GM19455 (cell line): ENCODE measurements around the gene CHST9.
"Not testable (repeated sequence)": the region's sequence is repeated elsewhere in the genome, so short reads cannot be mapped to it uniquely, and the experiment has no call there.

Experiments
- ATAC-seq: cut with Tn5 transposase; IDR thresholded peaks from one replicate; pipeline ENCODE4 v1.9.1; 2021; ENCODE audit not compliant: unreplicated experiment

Gene CHST9, protein sequence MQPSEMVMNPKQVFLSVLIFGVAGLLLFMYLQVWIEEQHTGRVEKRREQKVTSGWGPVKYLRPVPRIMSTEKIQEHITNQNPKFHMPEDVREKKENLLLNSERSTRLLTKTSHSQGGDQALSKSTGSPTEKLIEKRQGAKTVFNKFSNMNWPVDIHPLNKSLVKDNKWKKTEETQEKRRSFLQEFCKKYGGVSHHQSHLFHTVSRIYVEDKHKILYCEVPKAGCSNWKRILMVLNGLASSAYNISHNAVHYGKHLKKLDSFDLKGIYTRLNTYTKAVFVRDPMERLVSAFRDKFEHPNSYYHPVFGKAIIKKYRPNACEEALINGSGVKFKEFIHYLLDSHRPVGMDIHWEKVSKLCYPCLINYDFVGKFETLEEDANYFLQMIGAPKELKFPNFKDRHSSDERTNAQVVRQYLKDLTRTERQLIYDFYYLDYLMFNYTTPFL

DNA sequence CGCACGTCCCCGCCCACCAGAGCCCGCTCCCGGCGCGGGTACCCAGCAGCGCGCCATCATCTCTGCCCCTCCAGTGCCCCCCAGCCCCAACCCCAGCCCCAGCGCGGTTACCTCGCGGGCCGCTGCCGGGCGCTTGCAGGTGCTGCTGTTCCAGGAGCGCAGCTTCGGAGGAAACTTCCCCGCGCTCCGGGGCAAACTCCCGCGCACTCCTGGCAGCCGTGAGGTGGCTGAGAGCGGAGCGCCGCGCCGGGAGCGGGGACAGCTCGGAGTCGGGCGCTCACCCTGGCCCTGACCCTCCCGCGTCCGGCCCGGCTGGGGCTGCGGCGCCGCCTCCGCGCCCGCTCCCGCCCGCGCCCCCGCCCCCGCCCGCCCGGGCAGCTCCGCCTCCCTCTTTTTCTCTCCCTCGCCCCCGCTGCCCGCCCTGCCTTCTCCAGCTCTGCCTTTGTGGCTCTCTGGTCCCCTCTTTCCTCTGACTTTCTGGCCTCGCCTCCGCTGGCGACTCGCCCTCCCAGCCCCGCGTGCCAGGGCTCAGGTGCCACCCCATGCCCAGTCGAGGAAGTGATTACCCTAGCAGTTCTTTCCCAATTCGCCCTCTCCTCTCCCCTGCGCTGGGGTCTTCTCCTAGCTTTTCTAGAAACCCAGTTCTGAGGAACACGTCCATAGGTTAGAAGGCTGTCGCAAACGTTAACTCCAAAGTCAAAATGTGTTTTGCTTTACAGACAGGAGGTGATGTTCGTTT is at the start of gene CHST9:
CHST9 (minus strand) TSS at position 284 of the 739 bp plus-strand sequence. CDS start 42,499 bp downstream, outside the sequence.
- ATAC-seq, result no peak

DNA sequence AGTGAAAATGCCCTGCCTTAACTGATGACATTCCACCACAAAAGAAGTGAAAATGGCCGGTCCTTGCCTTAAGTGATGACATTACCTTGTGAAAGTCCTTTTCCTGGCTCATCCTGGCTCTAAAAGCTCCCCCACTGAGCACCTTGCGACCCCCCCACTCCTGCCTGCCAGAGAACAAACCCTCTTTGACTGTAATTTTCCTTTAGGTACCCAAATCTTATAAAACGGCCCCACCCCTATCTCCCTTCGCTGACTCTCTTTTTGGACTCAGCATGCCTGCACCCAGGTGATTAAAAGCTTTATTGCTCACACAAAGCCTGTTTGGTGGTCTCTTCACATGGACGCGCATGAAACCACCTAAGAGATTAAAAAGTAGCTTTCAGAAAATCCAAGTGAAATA is 47.2 kb upstream of the CHST9 start:
- not testable (repeated sequence) for ATAC-seq

DNA sequence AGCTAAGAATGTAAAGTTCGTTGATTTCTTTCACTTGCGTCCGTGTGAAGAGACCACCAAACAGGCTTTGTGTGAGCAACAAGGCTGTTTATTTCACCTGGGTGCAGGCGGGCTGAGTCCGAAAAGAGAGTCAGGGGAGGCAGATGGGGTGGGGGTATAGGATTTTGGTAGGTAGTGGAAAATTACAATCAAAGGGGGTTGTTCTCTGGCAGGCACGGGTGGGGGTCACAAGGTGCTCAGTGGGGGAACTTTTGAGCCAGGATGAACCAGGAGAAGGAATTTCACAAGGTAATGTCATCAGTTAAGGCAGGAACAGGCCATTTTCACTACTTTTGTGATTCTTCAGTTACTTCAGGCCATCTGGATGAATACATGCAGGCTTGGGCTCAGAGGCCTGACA is 46.6 kb upstream of the CHST9 start:
- not testable (repeated sequence) for ATAC-seq

- not testable (repeated sequence) for ATAC-seq
These were observed 46.1 kb upstream of the CHST9 start for GRCh38 chr18:27231221-27231620.

DNA sequence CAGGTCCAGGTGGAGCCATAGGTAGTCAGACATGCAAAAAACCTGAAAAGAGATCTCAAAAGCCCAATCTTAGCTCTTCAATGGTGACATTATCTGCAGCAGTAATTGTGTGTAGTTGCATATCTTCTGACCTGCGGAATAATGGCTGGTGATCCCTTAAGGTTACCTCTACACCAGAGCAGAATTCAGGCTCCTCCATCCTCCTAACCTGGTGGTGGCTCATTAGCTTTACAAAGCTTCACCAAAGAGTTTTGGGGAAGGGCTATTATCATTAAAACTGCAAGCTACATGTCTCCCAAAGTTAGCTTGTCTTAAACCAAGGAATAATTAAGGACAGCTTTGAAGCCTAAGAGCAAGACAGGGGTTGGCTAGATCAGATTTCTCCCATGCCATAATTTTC is 42.6 kb upstream of the CHST9 start:
- no peak for ATAC-seq

GRCh38 chr18:27226556-27227075 is 41.5 kb upstream of the CHST9 start:
- ATAC-seq, result no peak

GRCh38 chr18:27225947-27226481 is 40.9 kb upstream of the CHST9 start:
- ATAC-seq, result no peak

DNA sequence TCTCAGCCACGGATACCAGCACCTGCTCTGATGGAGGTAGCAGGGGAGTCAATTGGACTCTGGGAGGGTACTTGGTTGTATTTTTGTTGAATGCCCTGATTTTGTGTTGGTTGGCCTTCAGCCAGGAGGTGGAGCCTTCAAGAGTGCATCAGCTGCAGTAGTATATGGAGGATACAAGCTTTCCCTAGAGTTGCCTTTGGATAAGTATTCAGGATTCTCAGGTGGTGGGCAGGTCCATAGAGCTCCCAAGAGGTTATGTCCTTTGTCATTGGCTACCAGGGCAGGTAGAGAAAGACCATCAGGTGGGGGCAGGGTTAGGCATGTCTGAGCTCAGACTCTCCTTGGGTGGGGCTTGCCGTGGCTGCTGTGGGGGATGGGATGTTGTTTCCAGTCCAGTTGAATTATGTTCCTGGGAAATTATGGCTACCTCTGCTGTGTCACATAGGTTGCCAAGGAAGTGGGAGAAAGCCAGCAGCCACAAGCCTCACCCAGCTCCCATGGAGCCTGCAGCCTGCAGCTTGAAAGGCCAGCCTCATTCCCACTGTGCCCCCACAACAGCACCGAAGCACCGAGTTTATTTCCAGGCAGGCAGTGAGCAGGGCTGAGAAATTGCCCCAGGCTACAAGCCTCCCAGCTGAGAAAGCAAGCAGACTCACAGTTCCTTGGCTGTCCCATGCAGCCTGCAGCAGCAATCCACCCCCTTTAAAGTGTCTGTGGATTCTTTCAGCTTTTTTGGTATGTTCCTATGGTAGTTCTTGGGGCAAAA is 38.6 kb upstream of the CHST9 start:
- no peak for ATAC-seq

DNA sequence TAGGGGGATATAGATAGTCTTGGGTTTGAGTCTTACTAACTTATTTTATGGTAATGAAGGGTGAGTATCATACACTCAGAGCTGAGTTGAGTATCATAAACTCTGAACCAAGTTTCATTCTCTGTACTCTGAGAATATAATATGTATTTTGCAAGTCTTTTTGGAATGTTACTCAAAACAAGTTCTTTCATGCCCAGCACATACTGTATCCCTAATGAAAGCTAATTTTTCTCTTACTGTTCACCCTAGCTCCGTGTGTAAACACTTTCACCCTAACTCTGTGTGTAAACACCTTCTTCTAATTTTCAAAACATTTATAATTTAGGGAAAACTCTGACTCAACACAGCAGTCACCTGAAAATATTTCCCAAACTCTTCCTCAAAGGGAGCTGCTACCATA is 29.7 kb upstream of the CHST9 start:
- ATAC-seq, result no peak

GRCh38 chr18:27213123-27213717 is 28.1 kb upstream of the CHST9 start:
- ATAC-seq, result no peak

DNA sequence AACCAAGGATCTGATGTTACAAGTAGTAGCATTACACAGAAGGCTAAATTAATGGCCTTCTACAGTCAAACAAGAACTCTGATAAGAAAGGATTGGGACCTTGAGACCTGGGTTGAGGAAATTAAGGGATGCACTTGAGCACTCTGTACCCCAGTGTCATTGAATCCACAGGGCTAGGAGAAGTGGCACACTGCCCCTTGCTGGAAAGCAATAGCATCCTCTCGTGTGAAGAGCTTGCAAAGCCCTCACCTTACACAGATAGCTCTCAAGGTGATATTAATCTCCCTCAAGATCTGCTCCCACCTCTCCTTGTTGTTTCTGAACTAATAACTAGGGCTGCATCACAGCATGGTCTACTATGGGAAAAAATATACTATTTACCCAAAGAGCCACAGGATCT is 26.5 kb upstream of the CHST9 start:
- ATAC-seq, result no peak

DNA sequence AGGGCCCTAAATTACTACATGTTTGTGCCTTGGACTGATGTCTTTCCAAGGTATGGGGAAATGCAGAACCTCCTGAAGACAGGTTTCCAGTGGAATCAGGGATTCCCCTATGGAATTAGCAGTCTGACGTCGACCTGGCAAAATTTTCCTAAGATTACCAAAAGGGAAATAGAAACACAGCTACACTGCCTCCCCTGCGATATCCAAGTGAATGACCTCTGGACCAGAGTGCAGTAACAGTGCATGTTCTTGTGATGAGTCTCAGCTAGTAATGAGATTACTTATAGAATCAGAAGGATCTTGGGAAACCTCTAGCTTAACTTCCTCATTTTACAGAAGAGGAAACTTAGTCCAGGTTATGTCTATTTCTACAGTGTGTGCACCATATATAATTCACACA is 21.3 kb upstream of the CHST9 start:
- ATAC-seq, result no peak

GRCh38 chr18:27202741-27203140 is 17.6 kb upstream of the CHST9 start:
- no peak for ATAC-seq

- no peak for ATAC-seq
These were observed 12.9 kb upstream of the CHST9 start for GRCh38 chr18:27198036-27198435.

DNA sequence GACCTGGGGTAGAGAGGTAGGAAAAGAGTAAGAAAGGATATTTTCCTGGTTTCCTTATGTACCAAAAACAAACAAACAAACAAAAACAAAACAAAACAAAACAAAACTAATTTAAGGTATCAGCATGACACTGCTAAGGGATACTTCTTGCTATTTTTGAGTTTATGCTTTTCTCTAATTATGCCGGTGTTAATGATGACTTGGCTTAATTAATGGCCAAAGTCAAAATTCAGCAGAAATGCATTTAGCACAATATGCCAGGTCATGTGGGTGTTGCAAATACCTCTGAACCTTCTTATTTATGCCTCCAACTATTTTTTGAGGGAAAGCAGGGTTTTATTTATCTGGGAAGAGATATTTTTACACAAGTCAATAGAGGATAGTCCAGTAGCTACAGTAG is 3.2 kb upstream of the CHST9 start:
- no peak for ATAC-seq

DNA sequence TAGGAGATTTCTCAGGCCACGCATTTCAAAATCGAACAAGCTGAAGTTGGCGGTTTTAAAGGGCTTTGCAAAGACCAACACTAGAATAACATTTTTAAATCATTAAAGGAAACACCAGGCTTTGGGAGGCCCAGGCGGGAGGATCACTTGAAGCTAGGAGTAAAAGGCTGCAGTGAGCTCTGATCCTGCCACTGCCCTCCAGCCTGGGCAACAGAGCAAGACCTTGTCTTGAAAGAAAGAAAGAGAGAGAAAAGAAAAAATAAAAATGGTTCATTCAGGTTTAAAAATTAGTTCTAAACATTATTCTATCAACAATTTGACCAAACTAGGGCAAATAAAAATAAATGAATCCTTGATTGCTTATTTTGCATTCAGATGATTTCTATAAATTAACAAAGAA is 789 bp upstream of the CHST9 start:
- ATAC-seq, result no peak

DNA sequence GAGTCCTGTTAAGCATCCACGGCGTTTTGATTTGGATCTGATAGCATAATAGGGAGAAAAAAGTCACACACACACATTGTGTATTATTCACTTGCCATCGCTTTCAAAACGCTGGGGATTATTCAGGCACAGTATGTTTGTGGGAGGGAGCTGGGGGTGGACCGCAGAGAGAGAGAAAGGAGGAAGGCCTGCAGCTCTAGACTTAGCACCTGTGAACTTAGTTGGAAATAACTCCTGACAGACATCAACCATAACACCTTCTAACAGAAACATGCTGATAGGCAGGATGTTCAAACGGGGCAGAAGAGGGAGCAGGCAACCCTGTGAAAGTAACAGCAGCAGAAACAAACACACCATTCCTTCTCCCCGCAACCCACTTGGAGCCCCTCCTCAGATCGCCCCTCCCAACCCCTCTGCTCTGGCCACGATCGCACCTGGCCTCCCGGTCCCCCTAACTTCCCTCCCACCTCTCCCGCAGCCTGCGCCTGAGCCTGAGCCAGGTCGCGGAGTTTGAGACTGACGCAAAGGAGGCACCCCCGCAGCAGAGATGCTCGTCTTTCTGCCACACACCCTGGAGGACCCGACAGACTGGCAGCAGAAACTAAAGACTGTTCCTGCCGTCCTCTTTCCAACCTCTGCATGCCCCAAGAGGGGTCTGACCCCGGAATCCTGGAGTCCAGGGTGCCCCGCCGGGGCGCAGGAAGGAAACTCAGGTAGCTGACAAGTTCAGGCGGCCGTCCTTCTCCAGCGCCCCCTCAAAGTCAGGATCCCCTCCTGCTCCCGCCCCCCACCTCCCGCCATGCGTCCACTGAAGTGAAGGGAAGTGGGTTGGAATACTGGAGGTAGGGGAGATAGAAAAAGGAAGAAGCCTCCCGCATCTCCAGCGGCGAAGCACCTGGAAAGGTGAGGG is 738 bp downstream of the CHST9 start:
- ATAC-seq, result no peak

GRCh38 chr18:27181726-27182125 is 3.4 kb downstream of the CHST9 start:
- ATAC-seq, result no peak

DNA sequence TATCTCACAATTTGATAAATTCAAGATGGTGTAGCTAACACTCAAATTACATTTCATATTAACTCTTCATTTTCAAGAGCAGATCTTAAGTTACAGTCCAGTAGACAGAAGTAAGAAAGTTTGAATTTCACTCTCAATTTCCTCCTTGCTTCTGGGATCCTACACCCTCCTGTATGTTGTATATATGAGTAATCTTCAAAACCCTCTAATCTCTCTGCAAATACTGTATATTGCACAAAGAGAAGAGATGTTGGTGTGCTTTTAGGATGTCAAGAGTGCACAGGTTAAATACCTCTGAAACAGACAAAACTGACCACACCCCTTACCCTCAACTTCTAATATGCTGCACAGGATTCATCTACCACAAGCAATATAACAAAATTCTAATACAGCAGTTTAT is 6.7 kb downstream of the CHST9 start:
- ATAC-seq, result no peak

DNA sequence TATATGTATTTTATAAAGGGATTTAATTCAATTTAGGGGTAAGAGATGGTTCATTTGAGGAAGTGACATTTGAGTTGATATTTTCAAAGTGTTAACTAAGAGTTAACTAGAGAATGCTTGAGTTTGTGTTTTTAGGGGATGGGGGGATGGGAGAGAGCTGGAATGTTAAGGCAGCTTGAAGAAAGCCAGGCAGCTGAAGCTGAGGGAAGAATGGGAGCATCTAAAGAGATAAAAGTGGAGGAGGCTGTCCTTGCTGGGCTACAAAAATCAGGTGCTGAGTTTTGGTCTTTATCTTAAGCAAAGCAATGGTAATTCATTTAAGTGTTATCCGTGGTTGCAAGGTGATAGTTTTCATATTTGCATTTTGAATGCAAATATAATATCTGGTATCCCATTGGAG is 9.2 kb downstream of the CHST9 start:
- no peak for ATAC-seq
